NOMO-1 treated with DMSO at 0.1 percent for 48 hours (cell line): ENCODE results near the gene NRIP2.

ENCODE experiments used
- DNase-seq: peaks from one replicate; lab custom pipeline; 2025; ENCODE audit not compliant: unreplicated experiment; lab: John Stamatoyannopoulos, UW

The NRIP2 gene

GRCh38 chr12:2776129-2776806 lies 58.6 kb downstream of the NRIP2 start:
- DNase-seq: no peak

- no peak for DNase-seq
Measured at GRCh38 chr12:2775431-2775830, 59.4 kb downstream of the NRIP2 start.
